ENCODE measurements around the gene GCNA.

DNA sequence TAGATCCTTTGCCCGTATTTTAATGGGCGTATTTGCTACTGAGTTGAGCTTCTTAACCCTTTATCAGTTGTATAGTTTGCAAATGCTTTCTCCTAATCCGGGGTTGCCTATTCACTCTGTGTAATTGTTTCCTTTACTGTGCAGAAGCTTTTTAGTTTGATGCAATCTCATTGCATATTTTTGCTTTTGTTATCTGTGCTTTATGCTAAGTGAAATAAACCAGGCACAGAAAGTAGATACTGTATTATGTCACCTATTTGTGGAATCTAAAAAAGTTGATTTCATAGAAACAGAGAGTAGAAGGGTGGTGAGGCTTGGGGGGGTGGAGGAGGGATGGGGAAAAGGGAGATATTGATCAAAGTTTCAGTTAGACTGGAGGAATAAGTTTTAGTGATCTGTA, 27.7 kb upstream of the GCNA start:
- TF ChIP-seq, protein P1, sequence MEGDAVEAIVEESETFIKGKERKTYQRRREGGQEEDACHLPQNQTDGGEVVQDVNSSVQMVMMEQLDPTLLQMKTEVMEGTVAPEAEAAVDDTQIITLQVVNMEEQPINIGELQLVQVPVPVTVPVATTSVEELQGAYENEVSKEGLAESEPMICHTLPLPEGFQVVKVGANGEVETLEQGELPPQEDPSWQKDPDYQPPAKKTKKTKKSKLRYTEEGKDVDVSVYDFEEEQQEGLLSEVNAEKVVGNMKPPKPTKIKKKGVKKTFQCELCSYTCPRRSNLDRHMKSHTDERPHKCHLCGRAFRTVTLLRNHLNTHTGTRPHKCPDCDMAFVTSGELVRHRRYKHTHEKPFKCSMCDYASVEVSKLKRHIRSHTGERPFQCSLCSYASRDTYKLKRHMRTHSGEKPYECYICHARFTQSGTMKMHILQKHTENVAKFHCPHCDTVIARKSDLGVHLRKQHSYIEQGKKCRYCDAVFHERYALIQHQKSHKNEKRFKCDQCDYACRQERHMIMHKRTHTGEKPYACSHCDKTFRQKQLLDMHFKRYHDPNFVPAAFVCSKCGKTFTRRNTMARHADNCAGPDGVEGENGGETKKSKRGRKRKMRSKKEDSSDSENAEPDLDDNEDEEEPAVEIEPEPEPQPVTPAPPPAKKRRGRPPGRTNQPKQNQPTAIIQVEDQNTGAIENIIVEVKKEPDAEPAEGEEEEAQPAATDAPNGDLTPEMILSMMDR (conservative IDR thresholded peaks at IDR 0.05; ENCODE audit: low read depth, low read length), result no peak
- no peak for TF ChIP-seq EZH2 (IDR thresholded peaks at IDR 0.05; ENCODE audit: low read length, unreplicated experiment)

Measured in PC-3 (cell line).